ENCODE measurements around the gene SPIRE2. TPM values are rescaled to one million over a fixed set of nuclear protein-coding genes. Genes with fewer than 3 reads are reported as not detected.

Gene SPIRE2
- total and polyA plus RNA-seq, 9 of the 15 experiments (the other 6 are each of a cell fraction or from before 2014, with no cell fraction given), result 0.70 to 7.5 (median 4.6) TPM

GRCh38 chr16:89919535-89920406 is 91.5 kb downstream of the SPIRE2 start:
- Histone ChIP-seq H4K20me1 (replicated peaks; ENCODE audit: control insufficient read depth, insufficient read depth, low read length) (0 out of 2 replicates have a peak, but pooled peaks cover 9% of the 10 kb centered on the region), H3K4me3 (no peak overlapping the region), H2AFZ (ENCODE audit: low read depth, low read length) (no peak overlapping the region), H3K27me3 (ENCODE audit: control insufficient read depth in 2 of 2, insufficient read depth in 2 of 2, low read length in 2 of 2) (no peaks in the 10 kb centered on the region), H3K9me3 (replicated peaks; ENCODE audit: control insufficient read depth, insufficient read depth, low read depth, low read length) (no peaks in the 10 kb centered on the region), H3K4me1 (replicated peaks in 1 of 2; ENCODE audit: control insufficient read depth in 2 of 2, insufficient read depth in 2 of 2, low read length in 2 of 2) (peaks cover 39 to 83% of the 10 kb centered on the region in 2 experiments), H3K79me2 (ENCODE audit: control insufficient read depth, insufficient read depth, low read length) (no peaks in the 10 kb centered on the region; the same call in 2 of the 3 replicates), H3K9me1 (ENCODE audit: control insufficient read depth, insufficient read depth, low read length) (no peaks in the 10 kb centered on the region), H3K4me2 (ENCODE audit: insufficient read depth, low read length) (no peak overlapping the region), H3K36me3 (ENCODE audit: control insufficient read depth, insufficient read depth, low read length) (no peaks in the 10 kb centered on the region), H3K9ac (ENCODE audit: insufficient read depth in 1 of 2, low read depth in 2 of 2, low read length in 2 of 2) (peak overlapping the region in 1 of 2 experiments; percentile 85; a peak in 1 of 4 replicates), H3K27ac (ENCODE audit: extremely low read depth, low read depth, low read length) (no peak overlapping the region)
- POLR2A ChIA-PET, result no interaction called here
- TF ChIP-seq POLR2G (IDR thresholded peaks at IDR 0.05; ENCODE audit: low read depth, low read length), result peak; percentile 43; the same call in 1 of the 2 replicates
- TF ChIP-seq, protein P1, sequence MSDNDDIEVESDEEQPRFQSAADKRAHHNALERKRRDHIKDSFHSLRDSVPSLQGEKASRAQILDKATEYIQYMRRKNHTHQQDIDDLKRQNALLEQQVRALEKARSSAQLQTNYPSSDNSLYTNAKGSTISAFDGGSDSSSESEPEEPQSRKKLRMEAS (CRISPR knock-in tag; IDR thresholded peaks at IDR 0.05), result peak; percentile 67
- TF ChIP-seq, protein P2, sequence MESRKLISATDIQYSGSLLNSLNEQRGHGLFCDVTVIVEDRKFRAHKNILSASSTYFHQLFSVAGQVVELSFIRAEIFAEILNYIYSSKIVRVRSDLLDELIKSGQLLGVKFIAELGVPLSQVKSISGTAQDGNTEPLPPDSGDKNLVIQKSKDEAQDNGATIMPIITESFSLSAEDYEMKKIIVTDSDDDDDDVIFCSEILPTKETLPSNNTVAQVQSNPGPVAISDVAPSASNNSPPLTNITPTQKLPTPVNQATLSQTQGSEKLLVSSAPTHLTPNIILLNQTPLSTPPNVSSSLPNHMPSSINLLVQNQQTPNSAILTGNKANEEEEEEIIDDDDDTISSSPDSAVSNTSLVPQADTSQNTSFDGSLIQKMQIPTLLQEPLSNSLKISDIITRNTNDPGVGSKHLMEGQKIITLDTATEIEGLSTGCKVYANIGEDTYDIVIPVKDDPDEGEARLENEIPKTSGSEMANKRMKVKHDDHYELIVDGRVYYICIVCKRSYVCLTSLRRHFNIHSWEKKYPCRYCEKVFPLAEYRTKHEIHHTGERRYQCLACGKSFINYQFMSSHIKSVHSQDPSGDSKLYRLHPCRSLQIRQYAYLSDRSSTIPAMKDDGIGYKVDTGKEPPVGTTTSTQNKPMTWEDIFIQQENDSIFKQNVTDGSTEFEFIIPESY (CRISPR knock-in tag; IDR thresholded peaks at IDR 0.05), result peak; percentile 91
- no peak for TF ChIP-seq TGIF2 (CRISPR knock-in tag; IDR thresholded peaks at IDR 0.05)
- no peak for FAIRE-seq
- no peak for ATAC-seq
- in situ Hi-C loops (cut with MboI), result no loop called here
- DNase-seq (ENCODE audit: extremely low read depth in 1 of 4, low spot score in 3 of 4), result no peak
- 85% methylated on average over 32 of the region's 52 CpGs for WGBS (ENCODE audit: insufficient coverage, low coverage, missing lambda C conversion rate)
- CTCF ChIA-PET (ENCODE audit: low intra/inter-chr PET ratio), result no interaction called here
- BruUV-seq (replicated peaks), result no TSS peak
- intact Hi-C loops (cut with micrococcal nuclease), result loop anchor here (5.0 to 10.0 kb wide), 2 partner anchors 55 to 102 kb away; partner anchors contain the start of gene FANCA

Data from K562 (cell line).